Liver (tissue), 9 donors: Measurements from ENCODE around the gene CHDH. TPM values are rescaled to one million over a fixed set of nuclear protein-coding genes. Genes with fewer than 3 reads are reported as not detected.

Experiments used
- DNase-seq: peaks from one replicate; pipeline ENCODE4 v3.0.0-alpha.2; 2017; ENCODE audit warnings: low spot score
- H3K27ac ChIP-seq, 2 donors: one replicate each; pipeline ENCODE4 v1.7.0; 2013; ENCODE audit warnings: inconsistent platforms in 2 of 2, low read length in 2 of 2, control low read depth in 1 of 2, low read depth in 1 of 2, mild to moderate bottlenecking in 1 of 2
- H3K27me3 ChIP-seq, 4 donors: one replicate each; pipeline versions ENCODE4 v1.6.1 to v1.7.0; 2013; ENCODE audit warnings: low read length in 3 of 4, inconsistent platforms in 1 of 4, mild to moderate bottlenecking in 1 of 4, moderate library complexity in 1 of 4; ENCODE audit not compliant: control insufficient read depth in 4 of 4, insufficient read depth in 4 of 4
- H3K36me3 ChIP-seq, 4 donors: one replicate each; pipeline versions ENCODE4 v1.6.1 to v1.7.0; 2013; ENCODE audit warnings: low read length in 3 of 4, mild to moderate bottlenecking in 3 of 4, low read depth in 1 of 4, moderate library complexity in 1 of 4; ENCODE audit not compliant: control insufficient read depth in 4 of 4, insufficient read depth in 3 of 4
- H3K4me1 ChIP-seq, 4 donors: one replicate each; pipeline versions ENCODE4 v1.6.1 to v1.7.0; 2013; ENCODE audit warnings: low read length in 3 of 4, mild to moderate bottlenecking in 3 of 4, moderate library complexity in 1 of 4; ENCODE audit not compliant: control insufficient read depth in 4 of 4, insufficient read depth in 4 of 4
- H3K4me3 ChIP-seq, 3 donors: one replicate each; pipeline versions ENCODE4 v1.6.1 to v1.7.0; 2013; ENCODE audit warnings: low read length in 3 of 3, control low read depth in 1 of 3, low read depth in 1 of 3, mild to moderate bottlenecking in 1 of 3
- H3K9ac ChIP-seq, 2 donors: one replicate each; pipeline ENCODE4 v1.7.0; 2013; ENCODE audit warnings: low read length in 2 of 2, mild to moderate bottlenecking in 2 of 2, moderate library complexity in 2 of 2, control low read depth in 1 of 2, low read depth in 1 of 2
- H3K9me3 ChIP-seq, 4 donors: one replicate each; pipeline versions ENCODE4 v1.6.1 to v1.7.0; 2013; ENCODE audit warnings: low read length in 3 of 4; ENCODE audit not compliant: control insufficient read depth in 4 of 4
- EGR1 ChIP-seq, 2 donors: IDR thresholded peaks; 2 replicates each; pipeline ENCODE4 v1.6.1; 2016 to 2018; ENCODE audit warnings: antibody characterized with exemption in 2 of 2, low read depth in 2 of 2
- FOXA1 ChIP-seq: IDR thresholded peaks from 2 replicates; pipeline ENCODE4 v1.6.1; 2016; ENCODE audit warnings: antibody characterized with exemption
- GABPA ChIP-seq, 2 donors: IDR thresholded peaks in 1 of 2; conservative IDR thresholded peaks in 1 of 2; 2 replicates each; pipeline ENCODE4 v1.6.1; 2016; ENCODE audit warnings: antibody characterized with exemption in 2 of 2, mild to moderate bottlenecking in 1 of 2, moderate library complexity in 1 of 2
- HNF4G ChIP-seq: IDR thresholded peaks from 2 replicates; pipeline ENCODE4 v1.6.1; 2016; ENCODE audit warnings: antibody characterized with exemption
- JUND ChIP-seq, 2 donors: IDR thresholded peaks; 2 replicates each; pipeline ENCODE4 v1.6.1; 2016; ENCODE audit warnings: antibody characterized with exemption in 2 of 2
- NR2F2 ChIP-seq: IDR thresholded peaks from 2 replicates; pipeline ENCODE4 v1.6.1; 2016; ENCODE audit warnings: antibody characterized with exemption
- RAD21 ChIP-seq, 2 donors: IDR thresholded peaks; 2 replicates each; pipeline ENCODE4 v1.6.1; 2016; ENCODE audit warnings: antibody characterized with exemption in 2 of 2, mild to moderate bottlenecking in 2 of 2
- RXRA ChIP-seq, 2 donors: IDR thresholded peaks; 2 replicates each; pipeline ENCODE4 v1.6.1; 2017 to 2018; ENCODE audit warnings: antibody characterized with exemption in 2 of 2, mild to moderate bottlenecking in 1 of 2
- TAF1 ChIP-seq: conservative IDR thresholded peaks from 2 replicates; pipeline ENCODE4 v1.6.1; 2016; ENCODE audit warnings: antibody characterized with exemption, mild to moderate bottlenecking
- YY1 ChIP-seq: IDR thresholded peaks from 2 replicates; pipeline ENCODE4 v1.6.1; 2016; ENCODE audit warnings: antibody characterized with exemption, mild to moderate bottlenecking
- WGBS: extraction: QIAGEN DNeasy Blood & Tissue Kit; methylation state at CpG from one replicate; pipeline ENCODE4 v1.1.7; 2013; 5-methylcytosine and 5-hydroxymethylcytosine counted together
- polyA plus RNA-seq, 2 donors: library from polyadenylated mRNA; stranded (reverse) in 1 of 2; unstranded in 1 of 2; fragments of 200-250 nt in 1 of 2; fragments of >200 nt in 1 of 2; fragmentation: Nextera tagmentation in 1 of 2; extraction: Ambion mirVana in 1 of 2; gene quantifications; one replicate each; pipeline versions ENCODE4 v1.2.1 to v1.2.3, GENCODE V29; 2013 to 2015
- total RNA-seq, 2 donors: library from RNA; depleted of rRNA; stranded (reverse); fragments of >200 nt; gene quantifications; one replicate each; pipeline ENCODE4 v1.2.3, GENCODE V29; 2014
- TF ChIP-seq, protein P1 (sequence below): fragments of 150-350 bp; IDR thresholded peaks from 2 replicates; pipeline ENCODE4 v1.5.1; 2017; ENCODE audit warnings: improper control_type of control experiment, low read depth, low read length; ENCODE audit not compliant: missing input control
- TF ChIP-seq, protein P2 (sequence below): IDR thresholded peaks from 2 replicates; pipeline ENCODE4 v1.6.1; 2016; ENCODE audit warnings: antibody characterized with exemption
- TF ChIP-seq, protein P3 (sequence below): IDR thresholded peaks from 2 replicates; pipeline ENCODE4 v1.6.1; 2016; ENCODE audit warnings: antibody characterized with exemption, mild to moderate bottlenecking
- TF ChIP-seq, protein P4 (sequence below): IDR thresholded peaks from 2 replicates; pipeline ENCODE4 v1.6.1; 2016; ENCODE audit warnings: antibody characterized with exemption
- TF ChIP-seq, protein P5 (sequence below): IDR thresholded peaks from 2 replicates; pipeline ENCODE4 v1.6.1; 2016; ENCODE audit warnings: antibody characterized with exemption
- donor health status: healthy.
- donor health status: healthy.
- donor health status: healthy.
- donor health status: healthy.
- donor health status: healthy.

The CHDH gene
- total and polyA plus RNA-seq, 4 donors = 9.1 to 34.0 (median 21.2) TPM

DNA sequence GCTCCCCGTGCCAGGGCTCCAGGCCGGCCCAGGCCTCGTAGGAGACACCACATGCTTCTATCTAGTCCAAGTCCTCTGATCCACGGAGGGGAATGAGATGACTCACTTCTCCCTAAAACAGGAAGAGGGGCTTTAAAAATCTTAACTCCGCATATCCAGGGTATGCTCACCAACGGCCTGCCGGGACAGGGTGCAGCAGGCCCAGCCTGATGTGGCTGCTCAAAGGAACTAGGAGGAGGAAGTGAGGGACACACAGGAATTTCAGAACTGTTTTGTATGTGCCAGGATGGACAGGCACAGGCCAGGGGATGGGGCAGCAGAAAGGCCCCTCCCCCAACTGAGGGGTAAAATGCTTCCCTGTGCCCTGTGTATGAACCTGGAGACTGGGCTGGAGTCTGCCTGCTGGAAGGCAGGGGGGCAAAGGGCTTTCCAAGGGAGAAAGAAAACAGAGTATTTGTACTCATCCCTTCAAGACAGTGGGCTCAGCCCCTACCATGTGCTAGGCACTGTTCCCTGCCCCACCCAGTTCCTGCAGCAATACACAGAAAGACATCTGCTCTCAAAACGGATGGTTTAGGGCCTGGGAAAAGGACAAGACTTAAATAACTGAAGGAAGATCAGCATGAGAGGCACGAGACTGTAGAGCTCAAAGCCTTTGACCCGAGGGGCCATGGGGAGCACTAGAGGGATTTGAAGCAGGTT lies 22.1 kb downstream of the CHDH start:
- TF ChIP-seq GABPA (IDR thresholded peaks at IDR 0.05 in 1 of 2, conservative IDR thresholded peaks at IDR 0.05 in 1 of 2) (no peak), RXRA (IDR thresholded peaks at IDR 0.05) (no peak)
- no peak overlapping the region for H3K4me3 ChIP-seq
- no peaks in the 10 kb centered on the region for H3K27me3 ChIP-seq
- WGBS = 78% methylated on average over 10 of the region's 10 CpGs
- H3K36me3 ChIP-seq = peaks cover 6 to 38% (median 21%) of the 10 kb centered on the region in 4 donors
- no peaks in the 10 kb centered on the region for H3K9me3 ChIP-seq
- no peak overlapping the region for H3K27ac ChIP-seq
- peaks cover 0 to 1% (median 0%) of the 10 kb centered on the region in 4 donors for H3K4me1 ChIP-seq
- no peak overlapping the region for H3K9ac ChIP-seq
- DNase-seq = no peak

DNA sequence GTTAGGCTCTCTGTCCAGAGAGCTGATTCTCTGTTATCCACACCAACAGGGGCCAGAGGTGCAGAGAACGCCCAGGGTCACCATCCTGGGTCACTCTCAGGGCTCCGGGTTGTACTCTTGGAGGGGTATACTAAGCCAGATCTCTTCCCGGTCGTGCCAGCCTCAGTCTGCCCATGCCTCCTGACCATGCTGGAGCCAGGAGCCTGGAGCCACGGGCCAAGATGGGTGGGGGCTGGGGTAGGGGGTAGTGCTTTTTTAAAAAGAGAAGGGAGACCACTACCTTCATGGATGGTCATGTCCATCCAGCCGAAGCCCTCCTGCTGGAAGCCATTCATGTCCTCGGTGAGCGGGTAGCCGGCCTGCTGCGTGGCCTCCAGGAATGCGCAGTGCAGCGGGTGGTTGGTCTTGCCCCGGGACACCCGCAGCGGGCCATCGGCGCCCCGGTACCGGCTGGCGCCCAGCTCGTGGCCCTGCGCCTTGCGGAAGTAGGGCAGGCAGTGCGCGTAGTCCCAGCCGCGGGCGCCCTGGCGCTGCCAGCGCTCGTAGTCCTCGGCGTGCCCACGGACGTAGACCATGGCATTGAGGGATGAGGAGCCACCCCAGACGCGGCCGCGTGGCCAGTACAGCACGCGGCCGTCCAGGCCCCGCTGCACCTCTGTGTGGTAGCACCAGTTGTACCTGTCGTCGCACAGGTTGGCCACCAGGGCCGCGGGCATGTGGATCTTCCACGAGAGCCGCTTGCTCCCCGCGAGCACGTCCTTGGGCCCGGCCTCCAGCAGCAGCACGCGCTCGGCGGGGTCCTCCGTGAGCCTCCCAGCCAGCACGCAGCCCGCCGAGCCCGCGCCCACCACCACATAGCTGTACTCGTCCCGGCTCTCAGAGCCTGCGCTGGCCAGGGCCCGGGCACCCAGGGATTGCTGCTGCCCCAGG lies 22.9 kb downstream of the CHDH start:
- H3K4me3 ChIP-seq = no peak overlapping the region
- H3K9ac ChIP-seq = no peak overlapping the region
- no peaks in the 10 kb centered on the region for H3K9me3 ChIP-seq
- H3K4me1 ChIP-seq = peaks cover 0 to 7% (median 0%) of the 10 kb centered on the region in 4 donors
- TF ChIP-seq HNF4G (no peak), FOXA1 (no peak), JUND (IDR thresholded peaks at IDR 0.05) (no peak), RXRA (IDR thresholded peaks at IDR 0.05) (no peak), TAF1 (no peak), YY1 (no peak), RAD21 (IDR thresholded peaks at IDR 0.05) (no peak), EGR1 (IDR thresholded peaks at IDR 0.05; ENCODE audit: low read depth in 2 of 2) (no peak), NR2F2 (no peak)
- TF ChIP-seq, protein P1, sequence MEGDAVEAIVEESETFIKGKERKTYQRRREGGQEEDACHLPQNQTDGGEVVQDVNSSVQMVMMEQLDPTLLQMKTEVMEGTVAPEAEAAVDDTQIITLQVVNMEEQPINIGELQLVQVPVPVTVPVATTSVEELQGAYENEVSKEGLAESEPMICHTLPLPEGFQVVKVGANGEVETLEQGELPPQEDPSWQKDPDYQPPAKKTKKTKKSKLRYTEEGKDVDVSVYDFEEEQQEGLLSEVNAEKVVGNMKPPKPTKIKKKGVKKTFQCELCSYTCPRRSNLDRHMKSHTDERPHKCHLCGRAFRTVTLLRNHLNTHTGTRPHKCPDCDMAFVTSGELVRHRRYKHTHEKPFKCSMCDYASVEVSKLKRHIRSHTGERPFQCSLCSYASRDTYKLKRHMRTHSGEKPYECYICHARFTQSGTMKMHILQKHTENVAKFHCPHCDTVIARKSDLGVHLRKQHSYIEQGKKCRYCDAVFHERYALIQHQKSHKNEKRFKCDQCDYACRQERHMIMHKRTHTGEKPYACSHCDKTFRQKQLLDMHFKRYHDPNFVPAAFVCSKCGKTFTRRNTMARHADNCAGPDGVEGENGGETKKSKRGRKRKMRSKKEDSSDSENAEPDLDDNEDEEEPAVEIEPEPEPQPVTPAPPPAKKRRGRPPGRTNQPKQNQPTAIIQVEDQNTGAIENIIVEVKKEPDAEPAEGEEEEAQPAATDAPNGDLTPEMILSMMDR = no peak
- TF ChIP-seq, protein P2, sequence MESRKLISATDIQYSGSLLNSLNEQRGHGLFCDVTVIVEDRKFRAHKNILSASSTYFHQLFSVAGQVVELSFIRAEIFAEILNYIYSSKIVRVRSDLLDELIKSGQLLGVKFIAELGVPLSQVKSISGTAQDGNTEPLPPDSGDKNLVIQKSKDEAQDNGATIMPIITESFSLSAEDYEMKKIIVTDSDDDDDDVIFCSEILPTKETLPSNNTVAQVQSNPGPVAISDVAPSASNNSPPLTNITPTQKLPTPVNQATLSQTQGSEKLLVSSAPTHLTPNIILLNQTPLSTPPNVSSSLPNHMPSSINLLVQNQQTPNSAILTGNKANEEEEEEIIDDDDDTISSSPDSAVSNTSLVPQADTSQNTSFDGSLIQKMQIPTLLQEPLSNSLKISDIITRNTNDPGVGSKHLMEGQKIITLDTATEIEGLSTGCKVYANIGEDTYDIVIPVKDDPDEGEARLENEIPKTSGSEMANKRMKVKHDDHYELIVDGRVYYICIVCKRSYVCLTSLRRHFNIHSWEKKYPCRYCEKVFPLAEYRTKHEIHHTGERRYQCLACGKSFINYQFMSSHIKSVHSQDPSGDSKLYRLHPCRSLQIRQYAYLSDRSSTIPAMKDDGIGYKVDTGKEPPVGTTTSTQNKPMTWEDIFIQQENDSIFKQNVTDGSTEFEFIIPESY = no peak
- TF ChIP-seq, protein P3, sequence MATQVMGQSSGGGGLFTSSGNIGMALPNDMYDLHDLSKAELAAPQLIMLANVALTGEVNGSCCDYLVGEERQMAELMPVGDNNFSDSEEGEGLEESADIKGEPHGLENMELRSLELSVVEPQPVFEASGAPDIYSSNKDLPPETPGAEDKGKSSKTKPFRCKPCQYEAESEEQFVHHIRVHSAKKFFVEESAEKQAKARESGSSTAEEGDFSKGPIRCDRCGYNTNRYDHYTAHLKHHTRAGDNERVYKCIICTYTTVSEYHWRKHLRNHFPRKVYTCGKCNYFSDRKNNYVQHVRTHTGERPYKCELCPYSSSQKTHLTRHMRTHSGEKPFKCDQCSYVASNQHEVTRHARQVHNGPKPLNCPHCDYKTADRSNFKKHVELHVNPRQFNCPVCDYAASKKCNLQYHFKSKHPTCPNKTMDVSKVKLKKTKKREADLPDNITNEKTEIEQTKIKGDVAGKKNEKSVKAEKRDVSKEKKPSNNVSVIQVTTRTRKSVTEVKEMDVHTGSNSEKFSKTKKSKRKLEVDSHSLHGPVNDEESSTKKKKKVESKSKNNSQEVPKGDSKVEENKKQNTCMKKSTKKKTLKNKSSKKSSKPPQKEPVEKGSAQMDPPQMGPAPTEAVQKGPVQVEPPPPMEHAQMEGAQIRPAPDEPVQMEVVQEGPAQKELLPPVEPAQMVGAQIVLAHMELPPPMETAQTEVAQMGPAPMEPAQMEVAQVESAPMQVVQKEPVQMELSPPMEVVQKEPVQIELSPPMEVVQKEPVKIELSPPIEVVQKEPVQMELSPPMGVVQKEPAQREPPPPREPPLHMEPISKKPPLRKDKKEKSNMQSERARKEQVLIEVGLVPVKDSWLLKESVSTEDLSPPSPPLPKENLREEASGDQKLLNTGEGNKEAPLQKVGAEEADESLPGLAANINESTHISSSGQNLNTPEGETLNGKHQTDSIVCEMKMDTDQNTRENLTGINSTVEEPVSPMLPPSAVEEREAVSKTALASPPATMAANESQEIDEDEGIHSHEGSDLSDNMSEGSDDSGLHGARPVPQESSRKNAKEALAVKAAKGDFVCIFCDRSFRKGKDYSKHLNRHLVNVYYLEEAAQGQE = no peak
- TF ChIP-seq, protein P4, sequence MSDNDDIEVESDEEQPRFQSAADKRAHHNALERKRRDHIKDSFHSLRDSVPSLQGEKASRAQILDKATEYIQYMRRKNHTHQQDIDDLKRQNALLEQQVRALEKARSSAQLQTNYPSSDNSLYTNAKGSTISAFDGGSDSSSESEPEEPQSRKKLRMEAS = no peak
- TF ChIP-seq, protein P5, sequence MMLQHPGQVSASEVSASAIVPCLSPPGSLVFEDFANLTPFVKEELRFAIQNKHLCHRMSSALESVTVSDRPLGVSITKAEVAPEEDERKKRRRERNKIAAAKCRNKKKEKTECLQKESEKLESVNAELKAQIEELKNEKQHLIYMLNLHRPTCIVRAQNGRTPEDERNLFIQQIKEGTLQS = no peak
- 98% methylated on average over 67 of the region's 67 CpGs for WGBS
- peaks cover 6 to 45% (median 27%) of the 10 kb centered on the region in 4 donors for H3K36me3 ChIP-seq
- DNase-seq = no peak
- no peak overlapping the region for H3K27ac ChIP-seq
- H3K27me3 ChIP-seq = no peaks in the 10 kb centered on the region
